Measurements from ENCODE around the gene AGA. TPM values are rescaled to one million over a fixed set of nuclear protein-coding genes. Genes with fewer than 3 reads are reported as not detected.
A peak's percentile ranks its signal among the peaks of the same experiment; 100 is the strongest.

Gene AGA
- total RNA-seq, 2 donors from 2014 or later, result 10.9 to 15.8 TPM

DNA sequence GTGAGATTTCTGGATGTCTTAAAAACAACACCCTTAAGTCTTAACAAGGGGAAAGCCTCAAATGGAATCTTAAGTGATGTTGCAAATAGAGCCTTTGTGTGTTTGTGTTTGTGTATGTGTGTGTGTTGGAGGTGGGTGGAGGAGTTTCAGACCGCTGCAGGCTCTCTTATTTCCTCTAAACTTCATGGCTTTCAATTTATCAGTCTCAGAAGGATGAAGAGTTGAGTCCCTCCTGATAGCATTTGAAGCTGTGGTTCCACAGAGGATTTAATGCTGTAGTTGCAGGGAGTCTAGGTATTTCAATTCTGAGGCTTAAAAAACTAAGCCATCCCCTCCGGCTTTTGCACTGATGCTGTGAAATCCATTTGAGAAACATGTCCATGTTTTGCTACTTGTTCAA is 4.3 kb upstream of the AGA start:
- H3K36me3 Mint-ChIP-seq (ENCODE audit: low read depth), result peaks cover 6% of the 10 kb centered on the region
- no peak for DNase-seq
- TF ChIP-seq, protein P1, sequence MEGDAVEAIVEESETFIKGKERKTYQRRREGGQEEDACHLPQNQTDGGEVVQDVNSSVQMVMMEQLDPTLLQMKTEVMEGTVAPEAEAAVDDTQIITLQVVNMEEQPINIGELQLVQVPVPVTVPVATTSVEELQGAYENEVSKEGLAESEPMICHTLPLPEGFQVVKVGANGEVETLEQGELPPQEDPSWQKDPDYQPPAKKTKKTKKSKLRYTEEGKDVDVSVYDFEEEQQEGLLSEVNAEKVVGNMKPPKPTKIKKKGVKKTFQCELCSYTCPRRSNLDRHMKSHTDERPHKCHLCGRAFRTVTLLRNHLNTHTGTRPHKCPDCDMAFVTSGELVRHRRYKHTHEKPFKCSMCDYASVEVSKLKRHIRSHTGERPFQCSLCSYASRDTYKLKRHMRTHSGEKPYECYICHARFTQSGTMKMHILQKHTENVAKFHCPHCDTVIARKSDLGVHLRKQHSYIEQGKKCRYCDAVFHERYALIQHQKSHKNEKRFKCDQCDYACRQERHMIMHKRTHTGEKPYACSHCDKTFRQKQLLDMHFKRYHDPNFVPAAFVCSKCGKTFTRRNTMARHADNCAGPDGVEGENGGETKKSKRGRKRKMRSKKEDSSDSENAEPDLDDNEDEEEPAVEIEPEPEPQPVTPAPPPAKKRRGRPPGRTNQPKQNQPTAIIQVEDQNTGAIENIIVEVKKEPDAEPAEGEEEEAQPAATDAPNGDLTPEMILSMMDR (conservative IDR thresholded peaks at IDR 0.05), result no peak
- H3K9me3 ChIP-seq (ENCODE audit: control insufficient read depth, low read length), result no peaks in the 10 kb centered on the region
- H3K4me1 ChIP-seq (ENCODE audit: control insufficient read depth, insufficient read depth, low read length), result no peaks in the 10 kb centered on the region
- no peak overlapping the region for H3K27ac Mint-ChIP-seq
- H3K4me3 ChIP-seq (ENCODE audit: low read length), result no peak overlapping the region
- WGBS, 2 experiments (ENCODE audit: insufficient coverage in 1 of 2, insufficient read length in 1 of 2), result 83 to 95% methylated on average over 1 to 2 of the region's 2 CpGs
- H3K4me1 Mint-ChIP-seq, result peaks cover 21% of the 10 kb centered on the region
- H3K27me3 Mint-ChIP-seq (ENCODE audit: insufficient read depth), result no peaks in the 10 kb centered on the region
- no peaks in the 10 kb centered on the region for H3K9me3 Mint-ChIP-seq
- no peaks in the 10 kb centered on the region for H3K27me3 ChIP-seq (ENCODE audit: control insufficient read depth, insufficient read depth, low read length, poor library complexity, severe bottlenecking)
- H3K27ac ChIP-seq (ENCODE audit: low read depth, low read length), result no peak overlapping the region
- H3K36me3 ChIP-seq (ENCODE audit: control insufficient read depth, insufficient read depth, low read length), result no peaks in the 10 kb centered on the region
- peak overlapping the region; percentile 79 for H3K4me3 Mint-ChIP-seq
- no peak overlapping the region for H3K9ac ChIP-seq (ENCODE audit: extremely low read depth, low read length, poor library complexity, severe bottlenecking)

DNA sequence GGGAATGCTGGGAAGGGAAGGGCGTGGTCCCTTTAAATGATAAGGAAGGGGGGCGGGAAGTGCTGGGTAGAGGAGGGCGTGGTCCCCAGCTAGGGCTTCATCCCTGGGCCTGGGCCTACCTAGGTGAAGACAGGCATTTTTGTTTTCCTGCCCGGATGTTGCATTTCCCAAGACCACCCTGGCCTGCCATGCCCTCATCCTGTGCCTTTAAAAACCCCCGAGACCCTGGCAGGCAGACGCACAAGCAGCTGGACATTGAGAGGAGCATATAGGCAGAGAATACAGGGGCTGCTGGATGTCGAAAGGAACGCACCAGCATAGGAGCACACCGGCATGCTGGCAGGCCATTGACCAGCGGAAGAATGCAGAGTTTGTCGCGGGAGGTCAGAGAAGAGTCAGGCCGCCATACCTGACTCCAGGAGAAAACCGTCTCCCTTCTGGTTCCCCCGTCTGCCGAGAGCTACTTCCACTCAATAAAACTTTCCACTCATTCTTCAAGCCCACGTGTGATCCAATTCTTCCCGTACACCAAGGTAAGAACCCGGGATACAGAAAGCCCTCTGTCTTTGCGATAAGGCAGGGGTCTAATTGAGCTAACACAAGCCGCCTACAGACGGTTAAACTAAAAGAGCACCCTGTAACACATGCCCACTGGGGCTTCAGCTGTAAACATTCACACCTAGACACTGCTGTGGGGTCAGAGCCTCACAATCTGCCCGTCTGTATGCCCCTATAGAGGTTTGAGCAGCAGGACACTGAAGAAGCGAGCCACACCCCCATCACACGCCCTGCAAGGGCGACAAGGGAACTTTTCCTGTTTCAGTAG is 2.9 kb upstream of the AGA start:
- peaks cover 30% of the 10 kb centered on the region for H3K4me1 Mint-ChIP-seq
- Histone ChIP-seq H3K4me1 (ENCODE audit: control insufficient read depth, insufficient read depth, low read length) (peaks cover 3% of the 10 kb centered on the region), H3K9me3 (ENCODE audit: control insufficient read depth, low read length) (no peaks in the 10 kb centered on the region), H3K27ac (ENCODE audit: low read depth, low read length) (no peak overlapping the region), H3K9ac (ENCODE audit: extremely low read depth, low read length, poor library complexity, severe bottlenecking) (no peak overlapping the region), H3K4me3 (ENCODE audit: low read length) (no peak overlapping the region), H3K27me3 (ENCODE audit: control insufficient read depth, insufficient read depth, low read length, poor library complexity, severe bottlenecking) (no peaks in the 10 kb centered on the region), H3K36me3 (ENCODE audit: control insufficient read depth, insufficient read depth, low read length) (no peaks in the 10 kb centered on the region)
- H3K27ac Mint-ChIP-seq, result peak overlapping the region; percentile 98
- WGBS, 2 experiments (ENCODE audit: insufficient coverage in 1 of 2, insufficient read length in 1 of 2), result 91 to 93% methylated on average over 13 to 26 of the region's 26 CpGs
- peak; percentile 76 for DNase-seq
- TF ChIP-seq, protein P1 (conservative IDR thresholded peaks at IDR 0.05), result no peak
- no peaks in the 10 kb centered on the region for H3K9me3 Mint-ChIP-seq
- H3K27me3 Mint-ChIP-seq (ENCODE audit: insufficient read depth), result no peaks in the 10 kb centered on the region
- H3K36me3 Mint-ChIP-seq (ENCODE audit: low read depth), result peaks cover 6% of the 10 kb centered on the region
- H3K4me3 Mint-ChIP-seq, result peak overlapping the region; percentile 79

DNA sequence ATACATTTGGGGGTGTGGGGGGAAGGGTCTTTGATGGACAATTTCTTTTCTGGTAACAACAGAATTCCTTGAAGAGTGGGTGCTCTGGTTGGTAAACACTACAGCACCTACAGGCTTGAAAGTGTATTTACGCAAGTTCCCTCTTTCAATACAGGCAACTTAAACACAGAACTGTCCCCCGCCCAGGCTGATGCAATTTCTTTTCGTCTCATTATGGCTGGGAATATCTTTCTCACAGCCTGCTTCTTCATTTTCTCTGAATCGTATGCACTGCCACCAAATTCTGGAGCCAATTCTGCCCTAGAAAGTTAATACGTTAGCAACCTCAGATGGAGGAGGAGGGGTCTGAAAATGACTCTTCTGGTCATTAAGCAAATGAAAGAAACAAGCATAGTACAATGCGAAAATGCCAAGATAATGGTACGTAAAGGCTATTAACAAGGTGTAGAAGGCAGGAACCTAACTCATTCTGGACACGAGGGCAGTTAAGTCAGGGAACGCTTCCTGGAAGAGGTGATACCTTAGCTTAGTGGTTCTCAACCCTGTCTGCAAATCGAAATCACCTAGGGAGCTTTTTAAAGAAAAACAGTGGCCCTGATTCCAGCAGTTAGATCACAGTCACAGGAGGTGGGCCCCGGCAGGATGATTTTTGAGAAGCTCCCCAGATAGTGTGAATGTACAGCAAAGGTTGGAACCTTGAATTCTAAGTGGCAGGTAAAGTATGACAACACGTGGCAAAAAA is 1.0 kb downstream of the AGA start:
- Histone ChIP-seq H3K27ac (ENCODE audit: low read depth, low read length) (peak overlapping the region; percentile 93), H3K9ac (ENCODE audit: extremely low read depth, low read length, poor library complexity, severe bottlenecking) (peak overlapping the region; percentile 77), H3K4me3 (ENCODE audit: low read length) (peak overlapping the region; percentile 87), H3K36me3 (ENCODE audit: control insufficient read depth, insufficient read depth, low read length) (no peaks in the 10 kb centered on the region), H3K27me3 (ENCODE audit: control insufficient read depth, insufficient read depth, low read length, poor library complexity, severe bottlenecking) (no peaks in the 10 kb centered on the region), H3K4me1 (ENCODE audit: control insufficient read depth, insufficient read depth, low read length) (peaks cover 3% of the 10 kb centered on the region), H3K9me3 (ENCODE audit: control insufficient read depth, low read length) (no peaks in the 10 kb centered on the region)
- WGBS, 2 experiments (ENCODE audit: insufficient coverage in 1 of 2, insufficient read length in 1 of 2), result 54 to 68% methylated on average over 7 to 12 of the region's 12 CpGs
- Mint-ChIP-seq H3K36me3 (ENCODE audit: low read depth) (peaks cover 20% of the 10 kb centered on the region), H3K27me3 (ENCODE audit: insufficient read depth) (no peaks in the 10 kb centered on the region), H3K4me3 (peak overlapping the region; percentile 70), H3K4me1 (peaks cover 17% of the 10 kb centered on the region), H3K27ac (peak overlapping the region; percentile 98), H3K9me3 (no peaks in the 10 kb centered on the region)
- DNase-seq, result peak; percentile 61
- TF ChIP-seq, protein P1 (conservative IDR thresholded peaks at IDR 0.05), result peak; percentile 49
